Left kidney (tissue), 8 donors: ENCODE measurements around the gene AADAC. TPM values are rescaled to one million over a fixed set of nuclear protein-coding genes. Genes with fewer than 3 reads are reported as not detected.
"Not testable (repeated sequence)": the region's sequence is repeated elsewhere in the genome, so short reads cannot be mapped to it uniquely, and the experiment has no call there.

Source experiments
- DNase-seq: peaks from one replicate; pipeline ENCODE4 v3.0.0-alpha.2; 2013
- long read RNA-seq, 8 donors: transcript quantifications; one replicate each; lab custom pipeline, GENCODE V29; 2026
- polyA plus RNA-seq: library from polyadenylated mRNA; unstranded; fragments of 120-200 nt; gene quantifications from one replicate; pipeline ENCODE4 v1.2.1, GENCODE V29; 2013; ENCODE audit not compliant: insufficient read length

Gene AADAC, protein sequence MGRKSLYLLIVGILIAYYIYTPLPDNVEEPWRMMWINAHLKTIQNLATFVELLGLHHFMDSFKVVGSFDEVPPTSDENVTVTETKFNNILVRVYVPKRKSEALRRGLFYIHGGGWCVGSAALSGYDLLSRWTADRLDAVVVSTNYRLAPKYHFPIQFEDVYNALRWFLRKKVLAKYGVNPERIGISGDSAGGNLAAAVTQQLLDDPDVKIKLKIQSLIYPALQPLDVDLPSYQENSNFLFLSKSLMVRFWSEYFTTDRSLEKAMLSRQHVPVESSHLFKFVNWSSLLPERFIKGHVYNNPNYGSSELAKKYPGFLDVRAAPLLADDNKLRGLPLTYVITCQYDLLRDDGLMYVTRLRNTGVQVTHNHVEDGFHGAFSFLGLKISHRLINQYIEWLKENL
- polyA plus RNA-seq = 0.25 TPM
- long read RNA-seq, donor 1 = 0 reads
- long read RNA-seq, donor 2 = 0 reads
- long read RNA-seq, donor 3 = 0 reads
- long read RNA-seq, donor 4 = 0 reads
- long read RNA-seq, donor 5 = 0 reads
- long read RNA-seq, donor 6 = 0 reads
- long read RNA-seq, donor 7 = 0 reads
- long read RNA-seq, donor 8 = 0 reads

DNA sequence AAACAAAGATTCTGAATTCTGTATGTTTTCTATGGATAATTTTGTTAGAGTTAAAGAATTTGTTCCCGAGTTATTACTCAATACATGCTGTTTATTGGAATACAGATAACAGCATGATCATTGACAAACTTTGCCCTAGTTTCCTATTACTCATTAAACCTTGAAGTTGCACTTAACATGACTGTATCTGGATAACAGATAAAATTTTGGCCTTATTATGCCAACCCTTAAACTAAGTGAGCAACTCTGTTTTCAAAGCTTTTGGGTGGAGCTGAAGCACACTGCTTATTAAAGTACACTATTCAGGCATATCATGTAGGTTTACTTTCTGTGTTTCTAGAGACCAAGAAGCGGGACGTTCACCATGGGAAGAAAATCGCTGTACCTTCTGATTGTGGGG lies at the start of gene AADAC:
Gene AADAC (plus strand): TSS at position 318 of the 400 bp plus-strand sequence. CDS start 47 bp downstream, at position 365.
- DNase-seq = no peak

DNA sequence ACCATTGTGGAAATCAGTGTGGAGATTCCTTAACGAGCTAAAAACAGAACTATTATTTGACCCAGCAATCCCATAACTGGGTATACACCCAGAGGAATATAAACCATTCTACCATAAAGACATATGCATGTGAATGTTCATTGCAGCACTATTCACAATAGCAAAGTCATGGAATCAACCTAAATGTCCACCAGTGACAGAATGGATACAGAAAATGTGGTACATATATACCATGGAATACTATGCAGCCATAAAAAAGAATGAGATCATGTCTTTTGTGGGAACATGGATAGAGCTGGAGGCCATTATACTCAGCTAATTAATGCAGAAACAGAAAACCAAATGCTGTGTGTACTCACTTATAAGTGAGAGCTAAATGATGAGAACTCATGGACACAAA lies 49.2 kb upstream of the AADAC start:
- DNase-seq = not testable (repeated sequence)

DNA sequence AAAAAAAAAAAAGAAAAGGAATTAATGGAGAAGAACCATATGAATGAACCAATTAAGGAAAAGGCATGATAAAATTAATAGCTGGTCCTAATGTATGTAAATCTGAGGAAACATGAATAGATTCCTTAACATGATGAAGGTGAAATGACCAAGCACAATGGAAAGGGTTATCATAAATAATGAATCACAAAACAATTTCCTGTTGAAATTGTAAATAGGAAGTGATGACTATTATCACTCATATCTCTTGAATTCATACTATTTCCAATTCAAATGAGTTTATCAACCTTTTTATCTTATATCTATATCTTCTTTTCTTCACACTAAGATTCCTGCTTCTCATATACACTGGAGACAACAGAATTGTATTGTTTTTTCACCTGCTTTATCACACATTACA lies 48.2 kb upstream of the AADAC start:
- DNase-seq = no peak

DNA sequence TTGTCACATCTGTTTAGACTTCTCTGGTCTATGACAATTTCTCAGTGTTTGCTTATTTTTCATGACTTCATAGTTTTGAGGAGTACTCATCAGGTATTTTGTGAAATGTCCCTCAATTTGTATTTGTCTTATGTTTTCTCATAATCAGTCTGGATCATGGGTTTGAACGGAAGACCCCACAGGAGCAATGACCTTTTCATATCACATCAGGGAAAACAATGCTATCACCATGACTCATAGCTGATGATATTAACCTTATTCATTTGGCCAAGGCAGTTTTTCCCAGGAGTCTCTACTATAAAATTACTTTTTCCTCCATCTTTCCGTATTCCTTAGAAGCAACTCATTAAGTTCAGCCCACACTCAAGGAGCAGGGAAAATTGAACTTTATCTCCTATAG lies 47.5 kb upstream of the AADAC start:
- no peak for DNase-seq

DNA sequence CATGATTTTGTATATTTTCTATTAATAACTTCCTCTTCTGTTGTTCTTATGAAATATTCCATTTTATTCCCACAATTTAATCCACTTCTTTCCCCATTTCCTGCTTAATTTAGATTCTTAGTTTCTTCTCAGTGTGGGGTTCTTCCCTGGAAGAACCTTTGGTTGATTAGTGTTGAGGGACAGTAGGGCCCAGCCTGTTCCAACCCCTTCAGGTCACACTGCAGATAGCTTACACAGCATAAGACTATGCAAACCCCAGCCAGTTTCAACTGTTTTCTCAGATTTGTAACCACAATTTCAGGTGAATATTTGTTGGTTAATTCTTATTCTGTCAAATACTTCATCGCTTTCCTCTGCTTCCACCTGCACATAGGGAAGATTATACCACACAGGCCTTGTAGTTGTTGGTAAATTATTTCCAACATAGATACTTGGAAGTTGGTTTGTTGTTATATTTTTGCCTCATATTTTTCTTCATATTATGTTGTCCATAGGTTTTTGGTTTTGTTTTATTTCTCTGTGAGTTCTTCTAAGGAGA lies 45.5 kb upstream of the AADAC start:
- DNase-seq = no peak

DNA sequence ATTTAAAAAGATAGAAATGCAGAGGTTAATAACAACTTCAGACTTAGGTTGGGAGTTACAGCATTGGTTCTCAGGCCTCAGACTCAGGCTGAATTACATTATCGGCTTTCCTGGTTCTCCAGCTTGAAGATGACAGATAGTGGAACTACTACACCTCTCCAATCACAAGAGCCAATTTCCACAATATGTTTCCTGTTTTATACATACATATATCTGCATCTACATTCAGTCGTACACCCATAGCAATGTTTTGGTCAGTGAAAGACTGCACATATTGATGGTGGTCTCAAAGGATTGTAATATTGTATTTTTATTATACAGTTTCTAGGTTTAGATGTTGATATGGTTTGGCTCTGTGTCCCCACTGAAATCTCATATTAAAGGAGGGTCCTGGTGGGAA lies 44.7 kb upstream of the AADAC start:
- DNase-seq = no peak

DNA sequence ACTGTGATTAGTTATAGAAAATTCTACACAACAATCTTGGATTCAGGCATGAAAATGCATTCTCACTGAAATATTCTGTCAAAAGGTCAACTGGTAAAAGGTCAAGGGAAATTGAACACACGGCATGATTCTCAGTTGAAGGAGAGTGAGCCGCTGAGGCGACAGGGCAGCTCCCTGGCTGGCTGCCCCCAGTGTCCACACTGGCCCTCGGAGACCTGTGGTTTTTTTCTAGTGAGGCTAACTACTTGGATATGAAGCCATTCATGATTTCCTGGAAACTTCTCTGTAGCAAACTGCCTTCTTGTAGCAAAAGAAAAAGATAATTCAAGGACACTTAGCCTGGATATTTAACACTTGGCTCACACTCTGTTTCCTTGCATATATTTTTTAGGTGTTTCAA lies 43.0 kb upstream of the AADAC start:
- peak; percentile 14 for DNase-seq

DNA sequence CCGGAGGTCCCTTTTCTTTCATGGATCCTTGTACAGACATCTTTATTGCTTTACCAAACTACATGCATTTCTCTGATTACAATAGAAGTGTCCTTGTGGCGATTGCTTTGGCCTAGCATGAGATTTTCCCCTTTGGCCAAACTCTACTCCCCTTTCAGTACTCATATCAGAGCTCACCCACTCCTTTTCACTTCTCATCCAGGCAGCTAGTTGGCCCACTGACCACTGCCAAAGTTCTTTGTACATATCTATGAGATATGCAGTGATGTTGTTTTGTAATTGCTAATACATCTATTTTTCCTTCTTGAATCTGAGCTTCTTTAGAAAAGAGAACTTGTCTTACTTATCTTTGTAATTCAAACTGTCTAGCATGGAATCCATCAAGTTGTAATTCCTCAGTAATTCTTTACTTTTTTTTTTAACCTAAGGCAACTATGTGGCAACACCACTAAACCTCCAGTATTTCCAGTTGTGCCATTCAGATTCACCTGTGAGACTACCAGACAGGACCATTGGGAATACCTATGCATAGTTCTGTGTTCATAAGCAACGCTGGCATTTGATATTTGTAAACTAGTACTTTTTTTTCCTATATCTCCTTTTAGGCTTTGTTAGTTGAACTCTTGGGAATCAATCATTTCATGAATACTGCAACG lies 41.0 kb upstream of the AADAC start:
- DNase-seq = no peak

DNA sequence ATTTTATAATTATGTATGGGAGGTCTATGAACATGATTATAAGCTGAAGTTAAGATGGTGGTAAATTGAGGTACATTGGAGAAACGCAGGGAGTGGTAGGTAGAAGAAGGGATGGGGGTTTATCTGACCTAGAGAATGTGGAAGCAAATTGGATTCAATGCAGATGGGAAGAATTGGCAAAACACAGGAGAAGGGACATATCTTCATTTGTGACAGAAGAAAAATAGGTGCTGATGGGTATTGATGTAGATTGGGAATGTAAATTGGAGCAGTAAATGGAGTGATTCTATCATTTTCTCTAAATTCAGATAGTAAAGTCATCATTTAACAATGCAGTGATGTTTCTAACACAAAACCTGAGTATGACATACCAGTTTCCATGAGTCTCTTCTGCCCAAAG lies 39.7 kb upstream of the AADAC start:
- DNase-seq = no peak

DNA sequence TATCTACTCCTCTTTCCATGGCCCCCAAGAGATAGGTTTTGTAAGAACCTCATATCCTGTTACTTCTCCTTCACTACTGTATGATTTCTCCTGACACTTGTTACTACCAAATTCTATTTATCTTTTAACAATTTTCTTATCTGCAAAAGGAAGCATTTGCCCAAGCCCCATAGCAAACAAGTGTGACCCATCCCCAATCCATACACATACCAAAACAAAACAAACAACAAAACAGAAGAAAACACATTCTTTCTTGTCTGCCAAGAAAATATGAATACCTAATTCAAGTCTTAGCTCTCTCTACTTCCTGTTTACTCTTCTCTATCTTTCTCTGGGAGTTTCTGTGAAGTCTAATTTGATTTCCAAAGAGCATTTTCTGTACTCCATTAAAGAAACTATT lies 39.0 kb upstream of the AADAC start:
- DNase-seq = no peak

DNA sequence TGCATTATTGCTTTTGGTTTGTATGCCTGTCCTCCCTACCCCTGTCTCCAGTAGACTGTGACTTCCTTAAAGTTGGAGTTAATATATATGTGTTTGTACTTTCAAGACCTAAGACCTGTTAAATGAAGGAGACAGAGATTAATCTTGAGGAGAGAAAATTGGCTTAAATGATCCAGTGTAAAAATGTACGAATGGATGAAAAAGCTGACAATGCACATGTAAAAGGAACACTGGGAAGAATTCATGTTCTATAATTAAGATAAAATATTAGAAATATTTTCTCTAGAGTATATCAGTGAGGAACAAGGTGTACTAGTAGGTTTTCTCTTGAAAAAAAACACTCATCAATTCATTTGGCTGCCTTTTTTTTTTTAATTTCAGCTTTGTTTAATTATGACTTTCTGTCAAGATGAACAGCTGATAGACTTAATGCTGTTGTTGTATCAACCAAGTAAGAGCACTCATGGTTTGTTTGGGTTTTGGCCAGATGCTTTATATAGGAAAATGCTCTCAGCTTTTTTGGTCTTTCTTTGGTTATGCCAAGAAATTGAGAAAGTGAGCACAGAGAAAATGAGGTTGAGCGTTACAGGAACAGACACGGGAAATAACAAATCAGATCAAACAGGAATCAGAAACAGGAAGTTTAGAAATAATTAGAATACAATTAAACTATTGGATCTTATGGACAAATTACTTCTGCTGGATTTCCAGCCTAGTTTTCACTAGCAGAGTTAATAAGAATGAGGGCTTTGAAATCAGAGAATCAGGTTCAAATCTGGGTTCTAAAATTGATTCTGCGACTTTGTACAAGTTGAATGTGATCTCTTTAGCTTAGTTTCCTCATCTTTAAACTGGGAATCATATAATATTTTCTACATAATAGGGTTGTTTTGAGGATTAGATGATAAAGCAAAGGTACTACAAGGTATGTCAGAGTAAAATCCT lies 38.3 kb upstream of the AADAC start:
- no peak for DNase-seq

DNA sequence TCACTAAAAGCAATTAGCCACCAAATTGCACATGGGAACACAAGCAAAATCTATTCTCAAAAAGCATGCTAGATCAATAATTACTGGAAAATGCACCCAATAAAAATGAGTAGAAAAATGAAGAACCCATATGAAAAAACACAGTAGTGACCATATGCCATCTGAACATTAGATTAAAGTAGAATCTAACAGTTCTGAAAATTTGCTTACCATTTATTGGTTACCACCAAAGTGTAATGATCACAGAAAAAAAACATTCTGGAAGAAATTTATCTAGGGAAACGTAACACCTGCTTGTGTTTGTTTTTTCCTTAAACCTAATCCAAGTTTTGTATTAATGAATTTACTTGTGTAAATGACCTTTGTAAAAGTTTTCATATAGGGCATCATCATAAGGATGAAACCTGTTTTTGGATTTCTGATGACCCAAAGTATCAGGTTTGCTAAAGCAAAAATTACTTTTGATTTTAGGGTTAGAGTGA lies 37.6 kb upstream of the AADAC start:
- no peak for DNase-seq

DNA sequence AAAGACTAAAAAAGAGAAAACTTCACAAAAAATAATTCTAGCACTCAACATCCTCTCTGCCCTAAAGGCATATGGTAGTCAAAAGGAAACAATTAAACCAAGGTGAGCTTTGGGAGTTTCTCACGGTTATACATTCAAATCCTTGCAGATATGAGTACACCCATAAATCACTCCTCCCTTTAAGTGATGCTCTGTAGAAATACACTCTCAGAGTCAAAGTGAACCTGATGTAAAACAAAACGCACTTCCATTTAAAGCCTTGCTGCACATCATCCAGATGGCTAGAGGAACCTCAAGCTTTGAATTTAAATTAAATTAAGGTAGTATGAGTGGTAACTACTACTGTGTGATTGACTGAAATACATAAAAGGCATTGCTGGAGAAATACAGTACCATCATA lies 36.0 kb upstream of the AADAC start:
- DNase-seq = no peak

DNA sequence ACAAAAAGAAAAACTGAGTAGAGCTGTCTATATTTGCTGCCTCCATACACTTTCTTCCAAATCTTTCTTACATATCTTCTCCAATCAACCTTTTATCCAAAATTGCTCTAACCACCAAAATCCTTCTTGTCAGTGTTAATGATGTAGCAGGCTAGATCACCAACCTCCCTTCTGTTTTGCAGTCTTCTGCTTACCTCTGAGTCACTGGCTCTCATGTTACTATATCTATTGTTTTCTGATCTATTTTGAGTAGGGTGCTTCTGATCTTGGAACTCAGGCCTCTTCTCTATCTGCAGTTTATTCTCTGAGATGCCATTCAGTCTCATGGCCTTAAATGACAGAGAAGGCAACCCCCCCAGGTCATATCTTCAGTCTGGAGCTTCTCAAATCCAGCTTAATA lies 26.3 kb upstream of the AADAC start:
- DNase-seq = no peak

DNA sequence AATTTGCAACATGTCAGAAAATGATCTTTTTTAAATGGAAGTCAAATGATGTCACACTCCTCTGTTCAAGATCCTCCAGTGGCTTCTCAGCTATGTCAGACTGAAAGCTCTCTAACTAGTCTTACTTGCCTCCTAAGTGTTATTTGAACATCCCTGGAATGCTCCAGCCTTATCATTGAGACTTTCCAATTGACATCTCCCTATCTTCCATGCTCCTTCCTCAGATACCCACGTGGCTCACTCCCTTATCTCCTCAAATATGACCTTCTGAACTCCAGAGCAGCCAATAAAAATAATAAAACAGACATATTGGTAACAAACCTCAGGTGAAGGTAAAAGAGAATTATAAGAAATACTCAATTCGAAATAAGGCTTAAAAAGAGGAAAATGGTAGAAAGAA lies 25.5 kb upstream of the AADAC start:
- DNase-seq = no peak

DNA sequence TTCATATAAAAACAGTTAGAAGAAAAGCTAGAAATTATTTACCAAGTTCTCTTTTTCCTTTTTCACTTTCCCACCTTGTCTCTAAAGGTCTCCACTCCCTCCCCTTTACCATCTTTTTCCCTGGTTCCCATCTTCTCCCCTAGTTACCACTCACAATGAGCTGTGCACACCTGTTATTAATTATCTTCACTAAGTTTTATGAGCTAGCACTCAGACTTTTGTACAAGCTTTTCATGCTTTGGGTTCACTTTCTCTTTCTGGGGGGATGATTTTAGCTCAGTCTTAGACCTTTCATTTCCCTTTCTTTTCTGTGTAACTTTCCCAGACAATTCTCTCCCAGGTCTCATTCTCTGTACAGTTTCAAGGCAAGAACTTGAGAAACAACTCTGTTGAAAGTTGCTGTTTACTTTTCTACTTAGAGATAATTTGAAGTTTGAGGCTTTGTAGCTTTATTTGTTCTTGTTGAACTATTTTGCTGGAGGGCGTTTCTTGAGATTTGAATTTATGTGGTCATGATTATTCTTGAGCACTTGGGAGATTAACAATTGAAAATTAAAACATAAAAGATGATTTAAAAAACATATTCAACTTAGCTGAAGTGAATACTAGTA lies 24.0 kb upstream of the AADAC start:
- DNase-seq = no peak

DNA sequence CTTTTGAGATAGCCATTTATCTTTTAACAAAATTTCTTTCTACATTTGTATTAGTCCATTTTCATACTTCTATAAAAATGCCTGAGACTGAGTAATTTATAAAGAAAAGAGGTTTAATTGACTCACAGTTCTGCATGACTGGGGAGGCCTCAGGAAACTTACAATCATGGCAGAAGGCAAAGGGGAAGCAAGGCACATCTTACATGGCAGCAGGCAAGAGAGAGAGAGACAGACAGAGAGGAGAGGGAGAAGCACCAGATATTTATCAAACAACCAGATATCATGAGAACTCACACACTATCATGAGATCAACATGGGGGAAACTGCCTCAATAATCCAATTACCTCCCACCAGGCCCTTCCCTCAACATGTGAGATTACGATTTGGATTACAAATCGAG lies 23.2 kb upstream of the AADAC start:
- DNase-seq = not testable (repeated sequence)

DNA sequence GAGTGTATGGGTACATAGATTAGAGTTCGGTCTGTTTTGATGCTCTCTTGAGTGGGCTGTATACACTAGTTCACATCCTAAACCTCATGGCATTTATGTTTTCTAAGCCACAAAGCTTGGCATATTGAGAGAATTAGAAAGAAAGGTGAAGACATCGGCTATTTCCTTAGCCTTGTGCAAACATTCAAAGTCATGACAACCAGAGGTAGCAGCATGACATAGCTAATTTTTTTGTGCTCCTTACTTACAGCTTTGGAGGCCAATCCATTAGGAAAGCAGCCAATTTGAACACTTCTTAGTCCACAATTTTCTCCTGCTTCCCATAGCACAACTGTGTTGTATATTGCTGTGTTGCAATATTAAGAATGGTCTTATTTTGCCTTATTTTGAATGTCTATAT lies 21.5 kb upstream of the AADAC start:
- no peak for DNase-seq

DNA sequence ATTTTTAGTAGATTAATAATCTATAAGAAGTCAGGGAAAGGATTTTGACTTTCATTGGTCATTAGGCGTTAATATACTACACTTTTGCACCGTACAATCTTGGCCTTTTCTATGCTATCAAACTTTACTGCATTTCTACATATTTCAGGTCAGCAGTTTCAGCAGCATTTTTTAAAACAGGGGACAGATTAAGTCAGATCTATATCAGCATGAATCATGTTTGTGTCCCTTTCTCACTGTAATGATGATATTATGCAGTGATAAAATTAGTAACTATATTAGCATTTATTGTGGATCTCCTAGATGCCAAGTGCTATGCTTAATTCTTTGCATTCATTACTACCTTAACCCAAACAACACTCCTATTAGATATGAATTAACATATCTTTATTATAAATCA lies 20.3 kb upstream of the AADAC start:
- no peak for DNase-seq

DNA sequence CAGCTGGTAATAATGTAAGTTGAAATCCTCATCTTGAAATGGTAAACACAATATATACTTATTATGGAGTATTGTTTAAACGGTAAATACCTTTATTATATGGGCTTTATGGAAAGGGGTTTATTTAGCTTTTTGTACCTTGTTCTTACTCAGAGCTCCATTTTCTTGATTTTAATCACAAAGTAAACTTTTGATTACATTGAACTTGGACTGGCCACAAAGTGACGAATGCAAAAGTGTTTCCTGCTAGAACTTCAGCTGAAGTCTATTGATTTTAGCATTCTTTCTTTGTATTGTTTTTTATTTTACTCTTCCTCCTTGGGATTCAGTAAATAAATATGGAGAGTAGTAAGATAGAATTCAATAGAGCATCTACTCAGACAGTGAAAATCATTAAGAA lies 19.8 kb upstream of the AADAC start:
- no peak for DNase-seq

DNA sequence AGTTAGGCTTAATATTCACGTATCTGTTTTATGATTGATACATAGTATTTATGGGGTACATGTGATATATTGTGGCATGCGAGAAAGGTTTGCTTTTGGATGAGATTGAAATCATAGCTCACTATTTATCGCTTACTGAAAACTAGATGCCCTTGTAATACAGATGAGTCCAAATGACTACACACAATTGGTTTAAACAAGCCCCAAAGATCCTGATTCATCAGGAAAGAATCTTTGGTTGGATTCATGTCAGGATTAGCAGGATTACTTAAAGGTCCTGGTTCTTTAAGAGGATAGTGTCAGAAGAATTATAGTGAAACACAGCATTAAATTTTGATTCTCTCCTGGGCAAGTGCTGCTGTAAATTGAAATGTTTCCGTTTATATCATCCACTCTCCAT lies 18.6 kb upstream of the AADAC start:
- no peak for DNase-seq
